Ovary (tissue), 3 donors: ENCODE measurements around the gene CKAP5.

Experiments used
- EP300 ChIP-seq: sonication (generic); formaldehyde crosslinking; IDR thresholded peaks from one replicate; pipeline ENCODE4 v1.6.1; 2017; ENCODE audit warnings: antibody characterized with exemption
- POLR2A ChIP-seq: fragments of 450-650 bp; IDR thresholded peaks from one replicate; pipeline ENCODE4 v1.6.1; 2017; ENCODE audit warnings: antibody characterized with exemption, mild to moderate bottlenecking, moderate library complexity
- TF ChIP-seq, protein P1 (sequence below), 3 donors: fragments of 450-650 bp in 2 of 3; fragments of 200-600 bp in 1 of 3; IDR thresholded peaks; one replicate each; pipeline versions ENCODE4 v1.5.1 to v1.8.0; 2016 to 2022; ENCODE audit warnings: antibody characterized with exemption in 3 of 3, mild to moderate bottlenecking in 1 of 3
- donor health status: DM: no; HTN: no; CAD: no.

DNA sequence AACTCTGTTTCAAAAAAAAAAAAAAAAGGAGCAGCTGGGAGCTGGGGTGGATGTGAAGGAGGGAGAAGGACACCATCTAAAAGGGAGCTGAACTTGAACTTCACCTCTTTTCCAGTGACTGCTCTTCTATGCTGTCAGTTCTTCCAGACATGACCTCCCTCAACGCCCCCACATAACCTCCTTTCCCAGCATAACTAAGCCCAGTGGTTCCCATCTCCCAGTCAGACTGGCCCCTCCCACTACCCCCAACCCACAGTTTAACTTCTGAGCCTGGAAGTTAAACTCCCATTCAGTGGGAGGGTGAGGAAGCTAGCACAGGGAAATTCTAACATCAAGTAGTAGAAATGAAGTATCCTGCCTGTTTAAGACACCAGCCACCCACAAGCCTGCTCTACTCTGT is 147.5 kb downstream of the CKAP5 start:
- TF ChIP-seq, protein P1, sequence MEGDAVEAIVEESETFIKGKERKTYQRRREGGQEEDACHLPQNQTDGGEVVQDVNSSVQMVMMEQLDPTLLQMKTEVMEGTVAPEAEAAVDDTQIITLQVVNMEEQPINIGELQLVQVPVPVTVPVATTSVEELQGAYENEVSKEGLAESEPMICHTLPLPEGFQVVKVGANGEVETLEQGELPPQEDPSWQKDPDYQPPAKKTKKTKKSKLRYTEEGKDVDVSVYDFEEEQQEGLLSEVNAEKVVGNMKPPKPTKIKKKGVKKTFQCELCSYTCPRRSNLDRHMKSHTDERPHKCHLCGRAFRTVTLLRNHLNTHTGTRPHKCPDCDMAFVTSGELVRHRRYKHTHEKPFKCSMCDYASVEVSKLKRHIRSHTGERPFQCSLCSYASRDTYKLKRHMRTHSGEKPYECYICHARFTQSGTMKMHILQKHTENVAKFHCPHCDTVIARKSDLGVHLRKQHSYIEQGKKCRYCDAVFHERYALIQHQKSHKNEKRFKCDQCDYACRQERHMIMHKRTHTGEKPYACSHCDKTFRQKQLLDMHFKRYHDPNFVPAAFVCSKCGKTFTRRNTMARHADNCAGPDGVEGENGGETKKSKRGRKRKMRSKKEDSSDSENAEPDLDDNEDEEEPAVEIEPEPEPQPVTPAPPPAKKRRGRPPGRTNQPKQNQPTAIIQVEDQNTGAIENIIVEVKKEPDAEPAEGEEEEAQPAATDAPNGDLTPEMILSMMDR (IDR thresholded peaks at IDR 0.05): no peak
- TF ChIP-seq POLR2A (no peak), EP300 (no peak)
